Measurements from ENCODE around the gene SULT2B1. TPM values are rescaled to one million over a fixed set of nuclear protein-coding genes. Genes with fewer than 3 reads are reported as not detected.
A peak's percentile ranks its signal among the peaks of the same experiment; 100 is the strongest.

The SULT2B1 gene
- total RNA-seq, 2 experiments from 2014 or later, result not detected

GRCh38 chr19:48642862-48643261 lies 90.9 kb downstream of the SULT2B1 start:
- H3K27me3 Mint-ChIP-seq, result no peaks in the 10 kb centered on the region
- H3K9me3 Mint-ChIP-seq, result no peaks in the 10 kb centered on the region
- ChIA-PET CTCF (no interaction called here), POLR2A (interaction anchor here (0.9 to 1.2 kb wide), 2 partner anchors 9 to 24 kb away, joined by 3 read pairs; partner anchors contain the start of genes RPL18 and SPHK2)
- no peak overlapping the region for H3K27ac ChIP-seq (ENCODE audit: low read depth in 1 of 2, low read length in 2 of 2)
- H3K4me3 ChIP-seq (ENCODE audit: low read length), result no peak overlapping the region
- TF ChIP-seq CTCF (IDR thresholded peaks at IDR 0.05), result no peak
- DNase-seq (no peak), ATAC-seq (ENCODE audit: poor library complexity) (no peak)
- H3K36me3 Mint-ChIP-seq (ENCODE audit: low read depth), result no peaks in the 10 kb centered on the region
- intact Hi-C loops (cut with DNase I, micrococcal nuclease), result no loop called here
- H3K27me3 ChIP-seq (ENCODE audit: control insufficient read depth in 1 of 2, insufficient read depth in 2 of 2, low read length in 2 of 2), result no peaks in the 10 kb centered on the region
- H3K36me3 ChIP-seq (ENCODE audit: insufficient read depth, low read length), result no peaks in the 10 kb centered on the region
- peaks cover 53% of the 10 kb centered on the region for H3K4me1 Mint-ChIP-seq (ENCODE audit: low read depth)
- H3K4me1 ChIP-seq (ENCODE audit: insufficient read depth, low read length), result peaks cover 61% of the 10 kb centered on the region
- H3K9me3 ChIP-seq (ENCODE audit: control insufficient read depth in 1 of 2, insufficient read depth in 1 of 2, low read length in 2 of 2), result no peaks in the 10 kb centered on the region
- peak overlapping the region; percentile 1 for H3K27ac Mint-ChIP-seq
- H3K4me3 Mint-ChIP-seq, result peak overlapping the region; percentile 5

GRCh38 chr19:48644355-48644754 lies 92.4 kb downstream of the SULT2B1 start:
- H3K36me3 Mint-ChIP-seq (ENCODE audit: low read depth), result no peaks in the 10 kb centered on the region
- H3K9me3 Mint-ChIP-seq, result no peaks in the 10 kb centered on the region
- no peak overlapping the region for H3K27ac ChIP-seq (ENCODE audit: low read depth in 1 of 2, low read length in 2 of 2)
- H3K27me3 ChIP-seq (ENCODE audit: control insufficient read depth in 1 of 2, insufficient read depth in 2 of 2, low read length in 2 of 2), result no peaks in the 10 kb centered on the region
- ChIA-PET POLR2A (interaction anchor here (1.2 to 2.4 kb wide), 11 partner anchors 11 to 349 kb away, joined by 3 to 43 read pairs (median 11); partner anchors contain the start of genes GYS1, RPL18, RUVBL2 and SPHK2), CTCF (interaction anchor here (0.6 to 2.4 kb wide), 4 partner anchors 31 to 212 kb away, joined by 4 to 16 read pairs (median 6); no protein-coding TSS in a partner anchor)
- H3K9me3 ChIP-seq (ENCODE audit: control insufficient read depth in 1 of 2, insufficient read depth in 1 of 2, low read length in 2 of 2), result no peaks in the 10 kb centered on the region
- H3K4me1 Mint-ChIP-seq (ENCODE audit: low read depth), result peaks cover 50% of the 10 kb centered on the region
- ATAC-seq (ENCODE audit: poor library complexity), result no peak
- no peaks in the 10 kb centered on the region for H3K36me3 ChIP-seq (ENCODE audit: insufficient read depth, low read length)
- peak overlapping the region; percentile 85 for H3K4me3 Mint-ChIP-seq
- intact Hi-C loops (cut with DNase I, micrococcal nuclease), result no loop called here
- no peaks in the 10 kb centered on the region for H3K27me3 Mint-ChIP-seq
- no peak overlapping the region for H3K4me3 ChIP-seq (ENCODE audit: low read length)
- H3K4me1 ChIP-seq (ENCODE audit: insufficient read depth, low read length), result peaks cover 51% of the 10 kb centered on the region
- peak overlapping the region; percentile 91 for H3K27ac Mint-ChIP-seq
- peak in 1 of 14 experiments; percentile 15 for DNase-seq
- TF ChIP-seq CTCF (IDR thresholded peaks at IDR 0.05), result no peak

- ATAC-seq (ENCODE audit: poor library complexity), result peak; percentile 55
- Histone ChIP-seq H3K27me3 (ENCODE audit: control insufficient read depth in 1 of 2, insufficient read depth in 2 of 2, low read length in 2 of 2) (no peaks in the 10 kb centered on the region), H3K4me1 (ENCODE audit: insufficient read depth, low read length) (peaks cover 49% of the 10 kb centered on the region), H3K27ac (ENCODE audit: low read depth in 1 of 2, low read length in 2 of 2) (peak overlapping the region; percentile 78 to 96), H3K4me3 (ENCODE audit: low read length) (peak overlapping the region; percentile 71), H3K36me3 (ENCODE audit: insufficient read depth, low read length) (no peaks in the 10 kb centered on the region), H3K9me3 (ENCODE audit: control insufficient read depth in 1 of 2, insufficient read depth in 1 of 2, low read length in 2 of 2) (no peaks in the 10 kb centered on the region)
- CTCF ChIA-PET, result interaction anchor here (0.6 to 2.4 kb wide), 8 partner anchors 8 to 240 kb away, joined by 3 to 16 read pairs (median 6); partner anchors contain the start of genes DBP and RPL18
- intact Hi-C loops (cut with DNase I, micrococcal nuclease), result loop anchor here (5.0 kb wide), 2 partner anchors 192 to 322 kb away; partner anchors contain the start of genes FTL (in 1 of the 2) and HSD17B14 (in 1 of the 2)
- TF ChIP-seq CTCF (IDR thresholded peaks at IDR 0.05), result no peak
- peak overlapping the region; percentile 85 for H3K4me3 Mint-ChIP-seq
- no peaks in the 10 kb centered on the region for H3K9me3 Mint-ChIP-seq
- H3K27me3 Mint-ChIP-seq, result no peaks in the 10 kb centered on the region
- peaks cover 54% of the 10 kb centered on the region for H3K4me1 Mint-ChIP-seq (ENCODE audit: low read depth)
- peak overlapping the region; percentile 91 for H3K27ac Mint-ChIP-seq
- H3K36me3 Mint-ChIP-seq (ENCODE audit: low read depth), result no peaks in the 10 kb centered on the region
- POLR2A ChIA-PET, result interaction anchor here (0.5 to 2.4 kb wide), 20 partner anchors 8 to 348 kb away, joined by 3 to 43 read pairs (median 6); partner anchors contain the start of genes DBP, GYS1, RPL18 and RUVBL2
- peak; percentile 57 to 90 (median 69) for DNase-seq
Observed at GRCh38 chr19:48644839-48645619, 93.1 kb downstream of the SULT2B1 start.
